ENCODE measurements around the gene CCR3. TPM values are rescaled to one million over a fixed set of nuclear protein-coding genes. Genes with fewer than 3 reads are reported as not detected.

Gene CCR3
- total RNA-seq, 2 experiments from 2014 or later: not detected

- Mint-ChIP-seq H3K4me1 (ENCODE audit: low read depth) (peaks cover 2% of the 10 kb centered on the region), H3K27me3 (peaks cover 4% of the 10 kb centered on the region), H3K36me3 (ENCODE audit: low read depth) (no peaks in the 10 kb centered on the region), H3K4me3 (no peak overlapping the region), H3K9me3 (peaks cover 9% of the 10 kb centered on the region), H3K27ac (no peak overlapping the region)
- no peak for TF ChIP-seq CTCF (IDR thresholded peaks at IDR 0.05)
- intact Hi-C loops (cut with micrococcal nuclease): no loop called here
- ATAC-seq (no peak), DNase-seq (no peak)
- POLR2A ChIA-PET: interaction anchor here (0.9 kb wide), 1 partner anchor 102 kb away, joined by 3 read pairs; no protein-coding TSS in a partner anchor
- CTCF ChIA-PET: no interaction called here
Measured at GRCh38 chr3:46222435-46223161, 19.7 kb upstream of the CCR3 start.

GRCh38 chr3:46228260-46229242 is 13.7 kb upstream of the CCR3 start:
- Mint-ChIP-seq H3K27me3 (peaks cover 9% of the 10 kb centered on the region), H3K4me1 (ENCODE audit: low read depth) (peaks cover 8% of the 10 kb centered on the region), H3K27ac (no peak overlapping the region), H3K9me3 (peaks cover 5% of the 10 kb centered on the region), H3K36me3 (ENCODE audit: low read depth) (no peaks in the 10 kb centered on the region), H3K4me3 (no peak overlapping the region)
- ChIA-PET CTCF (no interaction called here), POLR2A (no interaction called here)
- intact Hi-C loops (cut with micrococcal nuclease): no loop called here
- DNase-seq: no peak
- TF ChIP-seq CTCF (IDR thresholded peaks at IDR 0.05): no peak
- ATAC-seq: no peak

- ChIA-PET POLR2A (no interaction called here), CTCF (no interaction called here)
- intact Hi-C loops (cut with micrococcal nuclease): no loop called here
- Mint-ChIP-seq H3K27ac (no peak overlapping the region), H3K9me3 (peaks cover 3% of the 10 kb centered on the region), H3K4me3 (no peak overlapping the region), H3K4me1 (ENCODE audit: low read depth) (peaks cover 8% of the 10 kb centered on the region), H3K27me3 (peaks cover 8% of the 10 kb centered on the region), H3K36me3 (ENCODE audit: low read depth) (no peaks in the 10 kb centered on the region)
- DNase-seq (no peak), ATAC-seq (no peak)
- no peak for TF ChIP-seq CTCF (IDR thresholded peaks at IDR 0.05)
Measured at GRCh38 chr3:46231323-46231722, 10.9 kb upstream of the CCR3 start.

GRCh38 chr3:46233194-46233593 is 9.1 kb upstream of the CCR3 start:
- ATAC-seq (no peak), DNase-seq (no peak)
- ChIA-PET CTCF (interaction anchor here (0.9 to 1.3 kb wide), 4 partner anchors 15 to 154 kb away, joined by 3 to 4 read pairs (median 4); no protein-coding TSS in a partner anchor), POLR2A (no interaction called here)
- Mint-ChIP-seq H3K27ac (no peak overlapping the region), H3K4me3 (no peak overlapping the region), H3K9me3 (no peaks in the 10 kb centered on the region), H3K27me3 (peaks cover 5% of the 10 kb centered on the region), H3K36me3 (ENCODE audit: low read depth) (no peaks in the 10 kb centered on the region), H3K4me1 (ENCODE audit: low read depth) (peaks cover 5% of the 10 kb centered on the region)
- intact Hi-C loops (cut with micrococcal nuclease): no loop called here
- no peak for TF ChIP-seq CTCF (IDR thresholded peaks at IDR 0.05)

GRCh38 chr3:46235425-46235824 is 6.8 kb upstream of the CCR3 start:
- intact Hi-C loops (cut with micrococcal nuclease): no loop called here
- Mint-ChIP-seq H3K4me1 (ENCODE audit: low read depth) (peaks cover 3% of the 10 kb centered on the region), H3K27ac (no peak overlapping the region), H3K9me3 (no peaks in the 10 kb centered on the region), H3K36me3 (ENCODE audit: low read depth) (no peaks in the 10 kb centered on the region), H3K27me3 (peaks cover 4% of the 10 kb centered on the region), H3K4me3 (no peak overlapping the region)
- DNase-seq (no peak), ATAC-seq (no peak)
- ChIA-PET POLR2A (no interaction called here), CTCF (interaction anchor here (1.0 kb wide), 1 partner anchor 142 kb away, joined by 3 read pairs; no protein-coding TSS in a partner anchor)
- no peak for TF ChIP-seq CTCF (IDR thresholded peaks at IDR 0.05)

All from activated CD8-positive, alpha-beta T cell treated with anti-CD3 and anti-CD28 coated beads for 36 hours (primary cell).